Smooth muscle cell (in vitro differentiated cells): ENCODE results near the gene PTPRE. TPM values are rescaled to one million over a fixed set of nuclear protein-coding genes. Genes with fewer than 3 reads are reported as not detected.
A peak's percentile ranks its signal among the peaks of the same experiment; 100 is the strongest.

Experiments used
- DNase-seq: peaks from one replicate; lab custom pipeline; 2025; ENCODE audit not compliant: unreplicated experiment; lab: John Stamatoyannopoulos, UW
- H2AFZ ChIP-seq: fragments of 200-600 bp; sonication (generic); 2 replicates; pipeline ENCODE4 v1.6.0; 2016; ENCODE audit warnings: antibody characterized with exemption, low read depth, mild to moderate bottlenecking
- H3F3A ChIP-seq: fragments of 200-600 bp; sonication (generic); 2 replicates; pipeline ENCODE4 v1.6.0; 2017; ENCODE audit warnings: antibody characterized with exemption, low read depth
- H3K27ac ChIP-seq: fragments of 200-600 bp; sonication (generic); 2 replicates; pipeline ENCODE4 v1.5.1; 2016; ENCODE audit warnings: low read depth, mild to moderate bottlenecking
- H3K27me3 ChIP-seq: fragments of 200-600 bp; sonication (generic); 2 replicates; pipeline ENCODE4 v1.6.1; 2016; ENCODE audit warnings: low read depth, mild to moderate bottlenecking
- H3K36me3 ChIP-seq: fragments of 200-600 bp; sonication (generic); 2 replicates; pipeline ENCODE4 v1.5.1; 2016; ENCODE audit warnings: low read depth
- H3K4me1 ChIP-seq: fragments of 200-600 bp; sonication (generic); 2 replicates; pipeline ENCODE4 v1.5.1; 2016; ENCODE audit warnings: low read depth
- H3K4me2 ChIP-seq: fragments of 200-600 bp; sonication (generic); 2 replicates; pipeline ENCODE4 v1.6.0; 2016; ENCODE audit warnings: mild to moderate bottlenecking
- H3K4me3 ChIP-seq: fragments of 200-600 bp; sonication (generic); 2 replicates; pipeline ENCODE4 v1.5.1; 2016; ENCODE audit warnings: mild to moderate bottlenecking
- H3K79me2 ChIP-seq: fragments of 200-600 bp; sonication (generic); 2 replicates; pipeline ENCODE4 v1.6.0; 2016; ENCODE audit warnings: low read depth, mild to moderate bottlenecking
- H3K9ac ChIP-seq: fragments of 200-600 bp; sonication (generic); 2 replicates; pipeline ENCODE4 v1.6.0; 2016; ENCODE audit warnings: low read depth
- H3K9me3 ChIP-seq: fragments of 200-600 bp; sonication (generic); replicated peaks from 2 replicates; pipeline ENCODE4 v1.5.1; 2016; ENCODE audit warnings: low read depth
- H4K20me1 ChIP-seq: fragments of 200-600 bp; sonication (generic); 2 replicates; pipeline ENCODE4 v1.6.0; 2016; ENCODE audit warnings: low read depth
- WGBS: methylation state at CpG from one replicate; pipeline ENCODE4 v1.1.7; 2016; ENCODE audit warnings: low lambda C conversion rate; 5-methylcytosine and 5-hydroxymethylcytosine counted together
- polyA plus RNA-seq: library from polyadenylated mRNA; unstranded; fragments of >200 nt; fragmentation: Nextera tagmentation; extraction: Ambion mirVana; gene quantifications from 2 replicates; pipeline ENCODE4 v1.2.1, GENCODE V29; 2016
- total RNA-seq: library from RNA; depleted of rRNA; stranded (reverse); fragments of >200 nt; gene quantifications from 2 replicates; pipeline ENCODE4 v1.2.3, GENCODE V29; 2014
- TF ChIP-seq, protein P1 (sequence below): fragments of 200-600 bp; sonication (generic); IDR thresholded peaks from 2 replicates; pipeline ENCODE4 v1.5.1; 2017; ENCODE audit warnings: borderline replicate concordance, mild to moderate bottlenecking, antibody characterized with exemption; ENCODE audit not compliant: insufficient read depth, poor library complexity, severe bottlenecking

Gene PTPRE
- total and polyA plus RNA-seq, 2 experiments from 2014 or later: 17.1 to 22.7 TPM

DNA sequence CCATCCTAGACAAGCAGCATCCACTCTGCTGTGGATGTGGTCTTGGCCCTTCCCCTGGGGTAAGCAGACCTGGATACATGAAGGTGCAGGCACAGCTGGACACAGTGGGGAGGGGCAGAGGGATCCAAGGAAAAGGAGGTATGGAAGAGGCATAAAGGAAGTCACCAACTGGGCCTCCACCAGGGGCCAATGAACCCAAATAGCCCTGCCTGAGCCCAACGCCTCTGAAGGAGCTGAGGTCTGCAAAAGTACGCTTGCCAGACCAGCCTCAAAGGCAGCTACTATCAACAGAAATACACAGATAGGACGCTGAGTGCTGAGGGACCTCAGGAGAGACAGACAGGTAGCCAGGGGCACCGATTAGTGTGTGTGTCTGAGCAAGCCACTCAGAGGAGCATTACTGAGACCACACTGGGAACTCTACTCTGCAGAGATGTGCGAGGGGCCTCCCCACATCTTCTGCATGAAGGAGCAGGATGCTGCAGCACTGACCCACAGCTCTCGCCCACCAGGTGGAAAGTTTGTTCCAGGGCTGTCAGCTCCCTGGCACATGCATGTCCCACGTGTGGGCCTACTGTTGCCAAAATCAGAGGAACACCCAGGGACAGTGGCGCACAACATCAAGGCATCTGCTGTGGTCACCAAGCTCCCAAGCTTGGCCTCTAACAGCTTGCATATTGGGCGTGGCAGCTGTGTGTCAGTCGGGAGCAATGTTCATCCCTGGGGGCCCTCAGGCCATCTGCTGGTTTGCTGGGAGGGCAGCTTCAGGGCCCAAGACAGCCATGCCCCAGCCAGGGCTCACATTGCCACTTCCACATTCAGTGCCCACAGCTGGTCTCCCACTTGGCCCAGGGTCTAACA lies 179.3 kb downstream of the PTPRE start:
- WGBS: 86% methylated on average over 10 of the region's 10 CpGs
- Histone ChIP-seq H3K4me3 (no peak overlapping the region), H4K20me1 (no peaks in the 10 kb centered on the region), H3K9ac (no peak overlapping the region), H2AFZ (no peak overlapping the region), H3K36me3 (no peaks in the 10 kb centered on the region), H3K27me3 (no peaks in the 10 kb centered on the region), H3K79me2 (no peaks in the 10 kb centered on the region), H3K27ac (no peak overlapping the region), H3K9me3 (no peaks in the 10 kb centered on the region), H3K4me2 (no peak overlapping the region), H3F3A (no peaks in the 10 kb centered on the region), H3K4me1 (no peaks in the 10 kb centered on the region)
- no peak for DNase-seq
- TF ChIP-seq, protein P1, sequence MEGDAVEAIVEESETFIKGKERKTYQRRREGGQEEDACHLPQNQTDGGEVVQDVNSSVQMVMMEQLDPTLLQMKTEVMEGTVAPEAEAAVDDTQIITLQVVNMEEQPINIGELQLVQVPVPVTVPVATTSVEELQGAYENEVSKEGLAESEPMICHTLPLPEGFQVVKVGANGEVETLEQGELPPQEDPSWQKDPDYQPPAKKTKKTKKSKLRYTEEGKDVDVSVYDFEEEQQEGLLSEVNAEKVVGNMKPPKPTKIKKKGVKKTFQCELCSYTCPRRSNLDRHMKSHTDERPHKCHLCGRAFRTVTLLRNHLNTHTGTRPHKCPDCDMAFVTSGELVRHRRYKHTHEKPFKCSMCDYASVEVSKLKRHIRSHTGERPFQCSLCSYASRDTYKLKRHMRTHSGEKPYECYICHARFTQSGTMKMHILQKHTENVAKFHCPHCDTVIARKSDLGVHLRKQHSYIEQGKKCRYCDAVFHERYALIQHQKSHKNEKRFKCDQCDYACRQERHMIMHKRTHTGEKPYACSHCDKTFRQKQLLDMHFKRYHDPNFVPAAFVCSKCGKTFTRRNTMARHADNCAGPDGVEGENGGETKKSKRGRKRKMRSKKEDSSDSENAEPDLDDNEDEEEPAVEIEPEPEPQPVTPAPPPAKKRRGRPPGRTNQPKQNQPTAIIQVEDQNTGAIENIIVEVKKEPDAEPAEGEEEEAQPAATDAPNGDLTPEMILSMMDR: no peak

DNA sequence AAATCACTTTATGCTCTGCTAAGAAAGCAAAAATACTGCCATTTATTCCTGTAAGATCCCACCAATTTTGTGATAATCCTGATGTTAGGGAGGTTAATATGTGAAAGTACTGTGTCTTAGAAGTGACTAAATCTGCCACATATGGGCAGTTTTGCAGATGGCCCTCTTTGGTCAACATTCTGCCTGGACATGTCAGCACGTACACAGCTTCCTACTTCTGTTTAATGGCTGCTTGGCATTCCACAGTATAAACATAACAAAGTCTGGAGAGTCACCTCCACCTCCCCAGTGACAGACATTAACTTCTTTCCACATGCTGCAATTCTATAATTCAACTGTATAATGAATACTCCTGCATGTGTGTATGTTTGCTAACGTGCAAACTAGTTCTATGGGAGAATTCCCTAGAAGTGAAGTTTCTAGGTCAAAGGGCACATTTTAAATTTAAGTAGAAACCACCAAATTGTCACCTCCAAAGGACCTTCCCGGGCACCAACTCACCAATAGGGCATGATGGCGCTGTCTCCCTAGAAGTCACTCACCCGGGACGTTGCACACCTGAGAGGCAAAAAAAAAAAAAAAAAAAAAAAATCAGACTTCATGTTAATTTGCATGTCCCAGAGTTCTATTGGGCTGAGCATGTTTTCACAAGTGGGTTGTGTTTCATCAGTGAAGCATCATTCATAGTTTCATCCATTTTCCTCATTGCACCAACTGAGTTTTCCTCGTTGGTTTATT lies 180.4 kb downstream of the PTPRE start:
- Histone ChIP-seq H3K27me3 (no peaks in the 10 kb centered on the region), H3K4me2 (peak overlapping the region; percentile 0), H4K20me1 (no peaks in the 10 kb centered on the region), H3K9ac (no peak overlapping the region), H3F3A (no peaks in the 10 kb centered on the region), H3K4me1 (no peaks in the 10 kb centered on the region), H3K9me3 (no peaks in the 10 kb centered on the region), H3K36me3 (no peaks in the 10 kb centered on the region), H2AFZ (no peak overlapping the region), H3K79me2 (no peaks in the 10 kb centered on the region), H3K4me3 (no peak overlapping the region), H3K27ac (no peak overlapping the region)
- TF ChIP-seq, protein P1: no peak
- 83% methylated on average over 7 of the region's 7 CpGs for WGBS
- no peak for DNase-seq

DNA sequence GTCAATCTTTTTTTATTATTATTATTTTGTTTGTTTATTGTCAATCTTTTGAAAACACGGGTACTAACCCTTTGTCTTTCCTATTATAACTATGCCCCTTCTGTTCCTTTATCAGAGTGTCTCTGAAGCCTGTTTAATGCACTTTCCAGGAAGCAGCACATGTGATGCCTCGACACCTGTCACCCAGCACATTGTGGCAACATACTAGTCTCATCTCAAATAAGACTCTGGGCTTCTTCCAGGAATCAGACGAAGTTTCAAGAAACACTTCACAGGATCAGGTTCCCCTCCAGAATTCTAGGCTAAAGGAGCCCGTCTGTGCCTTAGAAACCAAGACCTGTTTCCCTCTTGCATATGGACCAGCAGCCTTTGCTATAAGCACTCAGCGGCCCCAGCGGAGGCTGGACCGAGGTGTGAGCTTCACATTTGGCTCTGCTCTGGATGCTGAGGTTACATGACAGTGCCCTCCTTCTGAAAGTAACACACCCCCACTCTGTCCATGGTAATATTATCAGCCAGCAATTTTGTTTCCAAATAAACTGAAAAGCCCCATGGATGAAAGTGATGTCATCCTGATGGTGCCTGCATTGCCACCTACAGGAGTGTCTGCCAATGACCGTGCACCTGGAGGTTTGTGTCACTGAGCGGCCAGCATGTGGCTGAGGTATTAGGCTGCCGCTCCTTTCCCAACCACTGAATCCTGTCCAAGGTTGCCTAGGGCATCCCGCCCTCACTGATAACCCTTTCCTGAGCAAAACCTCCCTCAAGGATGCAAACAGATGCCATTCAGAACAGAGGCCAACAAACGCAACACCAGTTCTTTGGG lies 181.2 kb downstream of the PTPRE start:
- Histone ChIP-seq H3K4me1 (no peaks in the 10 kb centered on the region), H3K4me2 (no peak overlapping the region), H3K27ac (no peak overlapping the region), H3K4me3 (no peak overlapping the region), H3K79me2 (no peaks in the 10 kb centered on the region), H2AFZ (no peak overlapping the region), H3K9ac (no peak overlapping the region), H4K20me1 (no peaks in the 10 kb centered on the region), H3K27me3 (no peaks in the 10 kb centered on the region), H3K9me3 (no peaks in the 10 kb centered on the region), H3F3A (no peaks in the 10 kb centered on the region), H3K36me3 (no peaks in the 10 kb centered on the region)
- TF ChIP-seq, protein P1: no peak
- DNase-seq: no peak
- 79% methylated on average over 12 of the region's 12 CpGs for WGBS
